DMS 273 (cell line): ENCODE measurements around the gene RAB9A.

Source experiments
- DNase-seq: peaks from one replicate; lab custom pipeline; 2025; ENCODE audit not compliant: unreplicated experiment; lab: John Stamatoyannopoulos, UW

The RAB9A gene

GRCh38 chrX:13742397-13743176 lies 53.7 kb downstream of the RAB9A start:
- no peak for DNase-seq

DNA sequence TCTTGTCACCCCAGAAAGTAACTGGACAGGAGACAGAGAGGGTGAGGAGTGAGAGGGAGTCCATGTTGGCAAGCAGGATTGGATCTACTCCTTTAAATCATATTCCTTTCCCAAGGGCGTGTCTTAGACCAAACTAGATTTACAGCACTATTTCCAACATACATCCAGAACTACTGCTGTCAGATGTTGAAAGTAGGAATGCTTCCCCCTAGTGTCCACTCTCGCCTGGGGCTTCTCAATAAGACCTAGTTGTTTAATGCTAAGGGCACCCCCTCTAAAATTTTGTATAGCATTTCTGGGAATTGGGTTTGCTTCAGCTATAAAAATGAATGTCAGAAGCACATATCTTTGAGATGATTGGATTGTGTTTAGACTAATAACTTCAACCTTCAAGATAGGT lies 58.9 kb downstream of the RAB9A start:
- DNase-seq = peak; percentile 66

DNA sequence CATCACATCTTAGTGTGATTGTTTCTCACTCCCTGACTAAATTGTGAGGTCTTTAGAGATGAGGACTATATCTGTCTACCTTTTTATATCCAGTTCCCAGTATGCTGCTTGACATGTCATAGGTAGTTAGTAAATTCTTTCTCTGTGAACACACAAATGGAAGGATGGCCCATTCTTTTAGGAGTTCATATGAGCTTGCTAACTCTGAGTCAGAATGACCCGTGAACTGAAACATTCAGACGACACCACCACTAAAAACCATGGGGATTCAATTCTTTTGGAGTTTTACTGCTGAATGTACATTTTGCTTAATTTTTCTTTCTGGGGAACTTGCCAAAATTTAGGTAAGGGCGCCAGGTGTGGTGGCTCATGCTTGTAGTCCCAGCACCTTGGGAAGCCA lies 59.6 kb downstream of the RAB9A start:
- DNase-seq = no peak

DNA sequence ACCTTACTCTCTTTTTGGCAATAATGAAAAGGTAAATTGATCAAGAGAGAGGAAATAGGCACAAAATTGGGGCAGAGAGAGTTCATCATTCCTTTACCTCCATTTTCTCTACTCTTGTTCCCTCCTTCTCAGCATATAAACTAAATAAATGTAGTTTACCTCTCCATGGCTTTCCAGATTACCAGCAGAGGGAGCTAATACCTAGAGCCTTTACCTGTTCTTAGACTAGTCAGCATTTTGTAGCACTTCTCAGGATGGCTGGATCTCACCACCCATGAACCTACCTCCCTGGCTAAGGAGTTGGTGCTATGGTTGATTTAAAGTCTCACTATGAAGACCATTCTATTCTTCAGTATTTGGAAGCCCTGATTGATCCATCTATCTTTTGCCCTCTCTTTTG lies 61.3 kb downstream of the RAB9A start:
- peak; percentile 72 for DNase-seq

DNA sequence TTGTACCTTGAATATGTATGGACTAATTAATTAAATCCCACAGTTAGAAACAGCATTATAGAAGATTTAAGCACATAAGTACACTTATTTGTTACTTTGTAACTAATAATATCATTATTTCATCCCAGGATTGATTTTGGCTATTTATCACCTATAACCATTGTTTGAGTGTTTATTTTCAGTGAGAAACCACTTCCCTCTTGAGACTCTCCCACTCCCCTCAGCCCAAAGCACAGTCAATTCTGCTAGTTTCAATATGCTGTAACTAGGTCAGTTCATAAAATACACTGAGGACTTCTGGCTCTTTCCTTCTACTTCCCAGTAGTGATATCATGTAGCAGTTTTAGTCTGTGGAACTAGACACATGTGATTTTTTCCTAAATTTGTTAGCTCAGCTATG lies 61.9 kb downstream of the RAB9A start:
- DNase-seq = no peak

DNA sequence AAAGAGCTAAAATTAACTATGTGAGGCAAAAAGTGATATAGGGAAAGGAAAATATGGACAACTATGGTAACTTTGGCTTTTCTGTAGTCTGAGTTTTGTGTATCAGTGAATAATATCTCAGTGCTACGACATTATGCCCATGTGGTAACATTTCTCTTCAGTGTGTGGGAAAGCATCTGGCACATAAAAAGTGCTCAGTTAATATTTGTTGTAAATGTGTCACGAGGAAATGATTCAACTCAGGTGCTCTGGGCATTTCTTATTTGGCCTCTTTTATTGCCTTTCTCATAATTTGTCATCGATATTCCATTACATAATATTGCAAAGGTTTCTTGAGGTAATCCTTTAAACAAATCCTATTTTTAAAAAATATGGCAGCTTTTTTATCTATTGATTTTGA lies 63.2 kb downstream of the RAB9A start:
- DNase-seq = no peak

- DNase-seq = no peak
These were observed 63.7 kb downstream of the RAB9A start for GRCh38 chrX:13752646-13753045.

- no peak for DNase-seq
These were observed 65.8 kb downstream of the RAB9A start for GRCh38 chrX:13754765-13755164.

DNA sequence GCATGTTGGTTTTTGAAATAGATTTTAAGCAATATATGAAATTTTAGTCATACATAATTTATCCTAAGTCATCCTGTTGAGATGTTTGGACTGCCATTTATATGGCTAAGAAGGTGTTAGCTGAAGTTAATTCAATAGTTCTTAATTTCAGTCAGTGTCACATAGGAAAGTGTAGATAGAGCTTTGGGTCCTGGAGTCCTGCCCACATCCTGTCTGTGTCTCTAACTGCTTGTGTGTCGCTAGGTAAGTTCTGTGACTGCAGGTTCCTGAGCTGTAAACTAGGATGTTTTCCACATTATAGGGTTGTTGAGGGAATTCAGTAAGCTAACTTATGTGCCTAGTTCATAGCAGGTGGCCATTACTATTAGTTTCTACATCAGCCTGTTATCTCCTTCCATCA lies 66.3 kb downstream of the RAB9A start:
- no peak for DNase-seq

- no peak for DNase-seq
These were observed 67.5 kb downstream of the RAB9A start for GRCh38 chrX:13756381-13756780.

DNA sequence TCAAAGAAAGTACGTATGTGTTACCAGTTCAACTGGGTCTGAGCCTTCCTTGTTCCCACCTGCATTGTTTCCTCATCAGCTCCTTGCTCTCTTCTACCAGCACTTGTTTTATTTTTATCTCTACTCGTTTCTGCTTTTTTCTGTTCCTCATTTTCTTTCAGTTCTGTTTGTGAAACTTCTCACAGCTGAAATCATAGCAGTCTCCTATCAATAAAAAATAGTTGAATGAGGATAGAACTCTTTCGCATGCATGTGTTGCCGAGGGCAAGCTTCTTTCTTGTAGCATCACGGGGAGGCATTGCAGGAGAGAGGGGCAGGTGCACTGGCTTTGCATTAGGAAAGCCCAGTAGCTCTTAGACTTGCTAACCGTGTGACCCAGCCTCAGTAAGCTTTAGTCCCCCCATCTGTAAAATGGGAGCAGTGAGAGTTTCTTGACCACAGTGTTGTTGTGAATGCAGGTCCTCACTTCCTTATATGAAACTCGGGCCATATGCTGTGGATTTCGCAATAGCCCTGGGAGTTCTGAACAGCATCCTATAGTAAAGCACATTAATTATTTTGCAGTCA lies 70.3 kb downstream of the RAB9A start:
- DNase-seq = no peak
